ENCODE data around the gene CPNE5.

CPNE5 gene

GRCh38 chr6:36867471-36868224 is 28.4 kb upstream of the CPNE5 start:
- Histone ChIP-seq H3K36me3 (peaks cover 68% of the 10 kb centered on the region), H3K9me3 (no peaks in the 10 kb centered on the region), H3K27me3 (no peaks in the 10 kb centered on the region), H3K4me3 (ENCODE audit: low read depth, low read length) (no peak overlapping the region), H3K4me1 (no peaks in the 10 kb centered on the region)
- TF ChIP-seq CTCF (IDR thresholded peaks at IDR 0.05; ENCODE audit: low read depth, low read length) = no peak
- DNase-seq = no peak

- H3K4me3 ChIP-seq (ENCODE audit: low read depth, low read length) = no peak overlapping the region
- peaks cover 67% of the 10 kb centered on the region for H3K36me3 ChIP-seq
- H3K9me3 ChIP-seq = no peaks in the 10 kb centered on the region
- DNase-seq = no peak
- no peaks in the 10 kb centered on the region for H3K4me1 ChIP-seq
- TF ChIP-seq CTCF (IDR thresholded peaks at IDR 0.05; ENCODE audit: low read depth, low read length) = no peak
- no peaks in the 10 kb centered on the region for H3K27me3 ChIP-seq
These were observed 26.6 kb upstream of the CPNE5 start for GRCh38 chr6:36865835-36866234.

- no peak for DNase-seq
- no peak overlapping the region for H3K4me3 ChIP-seq (ENCODE audit: low read depth, low read length)
- TF ChIP-seq CTCF (IDR thresholded peaks at IDR 0.05; ENCODE audit: low read depth, low read length) = no peak
- H3K27me3 ChIP-seq = no peaks in the 10 kb centered on the region
- H3K36me3 ChIP-seq = peaks cover 57% of the 10 kb centered on the region
- no peaks in the 10 kb centered on the region for H3K9me3 ChIP-seq
- H3K4me1 ChIP-seq = no peaks in the 10 kb centered on the region
These were observed 24.7 kb upstream of the CPNE5 start for GRCh38 chr6:36863670-36864540.

- Histone ChIP-seq H3K27me3 (no peaks in the 10 kb centered on the region), H3K36me3 (peaks cover 54% of the 10 kb centered on the region), H3K9me3 (no peaks in the 10 kb centered on the region), H3K4me1 (no peaks in the 10 kb centered on the region), H3K4me3 (ENCODE audit: low read depth, low read length) (no peak overlapping the region)
- TF ChIP-seq CTCF (IDR thresholded peaks at IDR 0.05; ENCODE audit: low read depth, low read length) = no peak
- DNase-seq = no peak
These were observed 23.7 kb upstream of the CPNE5 start for GRCh38 chr6:36862848-36863382.

GRCh38 chr6:36862164-36862847 is 23.1 kb upstream of the CPNE5 start:
- H3K27me3 ChIP-seq = no peaks in the 10 kb centered on the region
- H3K4me3 ChIP-seq (ENCODE audit: low read depth, low read length) = no peak overlapping the region
- no peaks in the 10 kb centered on the region for H3K9me3 ChIP-seq
- DNase-seq = no peak
- no peak for TF ChIP-seq CTCF (IDR thresholded peaks at IDR 0.05; ENCODE audit: low read depth, low read length)
- H3K4me1 ChIP-seq = no peaks in the 10 kb centered on the region
- H3K36me3 ChIP-seq = peaks cover 48% of the 10 kb centered on the region
